ENCODE measurements around the gene SMC1B. TPM values are rescaled to one million over a fixed set of nuclear protein-coding genes. Genes with fewer than 3 reads are reported as not detected.

SMC1B gene
- total RNA-seq, 2 experiments from 2014 or later, result 0.08 TPM; not detected in 1

DNA sequence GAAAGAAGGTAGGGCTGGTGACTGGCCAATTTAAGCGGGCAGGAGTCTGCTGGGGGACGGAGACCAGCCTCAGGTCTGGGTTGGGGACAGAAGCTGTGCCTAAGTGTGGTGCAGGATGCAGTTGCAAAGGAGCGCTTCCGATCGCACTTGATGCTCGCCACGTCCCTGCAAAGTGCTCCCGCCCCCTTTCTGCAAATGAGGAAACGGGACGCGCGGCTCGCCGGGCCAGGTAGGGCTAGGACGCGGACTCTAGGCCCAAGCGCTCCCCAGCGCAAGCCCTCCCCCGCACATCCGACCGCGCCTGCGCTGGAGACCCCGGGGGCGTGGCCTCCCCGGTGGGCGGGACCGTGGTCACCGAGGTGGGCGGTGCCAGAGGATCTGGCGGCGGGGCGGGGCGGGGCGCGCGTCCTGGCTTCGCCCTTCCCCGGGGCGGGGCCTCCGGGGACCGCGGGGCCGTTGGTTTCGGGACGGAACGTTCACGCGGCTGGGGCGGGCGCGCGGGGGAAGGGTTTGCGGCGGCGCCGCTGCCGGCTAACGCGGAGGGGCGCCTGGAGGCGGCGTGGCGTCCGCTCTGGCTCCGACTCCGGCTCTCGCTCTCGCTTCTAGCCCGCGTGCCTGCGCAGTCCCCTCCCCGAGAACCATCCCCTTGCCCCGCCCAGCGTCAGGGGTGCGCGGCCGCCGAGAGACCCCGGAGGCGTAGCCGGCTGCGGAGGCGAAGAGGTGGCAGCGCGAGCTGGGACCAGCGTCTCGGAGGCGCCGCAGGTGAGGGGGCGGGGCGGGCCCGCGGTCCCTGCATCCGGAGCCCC lies 103.8 kb downstream of the SMC1B start, which contains the start of gene FAM118A:
Gene FAM118A, plus strand, starts transcription at position 513 of the 806 bp plus-strand sequence. CDS start 12,446 bp downstream, outside the sequence.
- TF ChIP-seq, protein P1, sequence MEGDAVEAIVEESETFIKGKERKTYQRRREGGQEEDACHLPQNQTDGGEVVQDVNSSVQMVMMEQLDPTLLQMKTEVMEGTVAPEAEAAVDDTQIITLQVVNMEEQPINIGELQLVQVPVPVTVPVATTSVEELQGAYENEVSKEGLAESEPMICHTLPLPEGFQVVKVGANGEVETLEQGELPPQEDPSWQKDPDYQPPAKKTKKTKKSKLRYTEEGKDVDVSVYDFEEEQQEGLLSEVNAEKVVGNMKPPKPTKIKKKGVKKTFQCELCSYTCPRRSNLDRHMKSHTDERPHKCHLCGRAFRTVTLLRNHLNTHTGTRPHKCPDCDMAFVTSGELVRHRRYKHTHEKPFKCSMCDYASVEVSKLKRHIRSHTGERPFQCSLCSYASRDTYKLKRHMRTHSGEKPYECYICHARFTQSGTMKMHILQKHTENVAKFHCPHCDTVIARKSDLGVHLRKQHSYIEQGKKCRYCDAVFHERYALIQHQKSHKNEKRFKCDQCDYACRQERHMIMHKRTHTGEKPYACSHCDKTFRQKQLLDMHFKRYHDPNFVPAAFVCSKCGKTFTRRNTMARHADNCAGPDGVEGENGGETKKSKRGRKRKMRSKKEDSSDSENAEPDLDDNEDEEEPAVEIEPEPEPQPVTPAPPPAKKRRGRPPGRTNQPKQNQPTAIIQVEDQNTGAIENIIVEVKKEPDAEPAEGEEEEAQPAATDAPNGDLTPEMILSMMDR (conservative IDR thresholded peaks at IDR 0.05; ENCODE audit: low read length), result no peak
- TF ChIP-seq EZH2phosphoT487 (IDR thresholded peaks at IDR 0.05; ENCODE audit: borderline replicate concordance, low read depth, low read length), result no peak
- Histone ChIP-seq H4K20me1 (ENCODE audit: insufficient read depth, low read length) (0 out of 2 replicates have a peak, but pooled peaks cover 5% of the 10 kb centered on the region), H3K9me2 (ENCODE audit: insufficient read depth, low read length) (no peaks in the 10 kb centered on the region), H3K9me3 (ENCODE audit: low read length) (no peaks in the 10 kb centered on the region), H3K79me2 (ENCODE audit: insufficient read depth, low read depth, low read length) (peaks cover 13% of the 10 kb centered on the region; the same call in 1 of the 2 replicates), H3K4me1 (ENCODE audit: insufficient read depth, low read length, poor library complexity, severe bottlenecking) (peaks cover 22% of the 10 kb centered on the region), H3K36me3 (ENCODE audit: insufficient read depth, low read length) (0 out of 2 replicates have a peak, but pooled peaks cover 5% of the 10 kb centered on the region), H3K4me3 (ENCODE audit: low read depth, low read length, poor library complexity, severe bottlenecking) (peak within 1 kb of the TSS; percentile 99), H3K4me2 (ENCODE audit: low read length) (peak within 1 kb of the TSS; percentile 97), H2AFZ (ENCODE audit: low read length) (peak within 1 kb of the TSS; percentile 78), H3K27ac (ENCODE audit: low read depth, low read length, poor library complexity, severe bottlenecking) (peak within 1 kb of the TSS; percentile 59)
- ChIA-PET POLR2A (no interaction called here), CTCF (ENCODE audit: unreplicated experiment) (no interaction called here)
- no TSS peak for BruUV-seq (replicated peaks)
- intact Hi-C loops (cut with micrococcal nuclease; ENCODE audit: unreplicated experiment), result loop anchor here (2.0 kb wide), 2 partner anchors 21 to 41 kb away; no protein-coding TSS in a partner anchor
- DNase-seq (ENCODE audit: low spot score), result peak; percentile 95

DNA sequence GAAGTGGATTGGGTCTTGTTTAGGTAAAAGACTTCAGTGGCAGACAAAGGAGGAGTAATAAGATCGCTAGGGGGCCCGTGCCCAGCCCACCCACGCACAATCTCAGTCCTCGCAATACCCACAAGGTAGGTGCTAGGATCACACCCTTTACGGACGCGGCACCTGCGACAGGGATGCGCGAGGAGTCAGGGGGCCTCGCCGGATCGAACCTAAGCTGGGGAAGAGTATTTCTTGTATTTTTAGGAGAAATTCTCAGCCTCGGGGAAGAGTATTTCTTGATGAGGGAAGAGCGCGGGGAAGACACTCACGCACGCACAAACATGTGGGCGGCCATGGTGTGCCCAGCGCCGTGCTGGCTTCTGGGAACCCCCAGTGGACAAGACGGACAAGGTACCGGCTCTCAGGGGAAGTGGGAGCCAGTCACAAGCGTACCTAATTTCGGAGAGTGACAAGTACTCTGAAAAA lies 104.4 kb downstream of the SMC1B start:
- Histone ChIP-seq H2AFZ (ENCODE audit: low read length) (peak overlapping the region; percentile 78), H4K20me1 (ENCODE audit: insufficient read depth, low read length) (0 out of 2 replicates have a peak, but pooled peaks cover 4% of the 10 kb centered on the region), H3K79me2 (ENCODE audit: insufficient read depth, low read depth, low read length) (peaks cover 13% of the 10 kb centered on the region; the same call in 1 of the 2 replicates), H3K4me2 (ENCODE audit: low read length) (peak overlapping the region; percentile 78), H3K4me1 (ENCODE audit: insufficient read depth, low read length, poor library complexity, severe bottlenecking) (peaks cover 22% of the 10 kb centered on the region), H3K27ac (ENCODE audit: low read depth, low read length, poor library complexity, severe bottlenecking) (peak overlapping the region; percentile 45), H3K36me3 (ENCODE audit: insufficient read depth, low read length) (0 out of 2 replicates have a peak, but pooled peaks cover 5% of the 10 kb centered on the region), H3K4me3 (ENCODE audit: low read depth, low read length, poor library complexity, severe bottlenecking) (peak overlapping the region; percentile 99), H3K9me2 (ENCODE audit: insufficient read depth, low read length) (no peaks in the 10 kb centered on the region), H3K9me3 (ENCODE audit: low read length) (no peaks in the 10 kb centered on the region)
- ChIA-PET POLR2A (interaction anchor here (1.5 kb wide), 1 partner anchor 46 kb away, joined by 4 read pairs; no protein-coding TSS in a partner anchor), CTCF (ENCODE audit: unreplicated experiment) (no interaction called here)
- TF ChIP-seq EZH2phosphoT487 (IDR thresholded peaks at IDR 0.05; ENCODE audit: borderline replicate concordance, low read depth, low read length), result no peak
- TF ChIP-seq, protein P1 (conservative IDR thresholded peaks at IDR 0.05; ENCODE audit: low read length), result no peak
- DNase-seq (ENCODE audit: low spot score), result peak; percentile 21
- BruUV-seq (replicated peaks), result no TSS peak
- intact Hi-C loops (cut with micrococcal nuclease; ENCODE audit: unreplicated experiment), result loop anchor here (2.0 kb wide), 2 partner anchors 20 to 40 kb away; no protein-coding TSS in a partner anchor
